Suppressor macrophage treated with lipopolysaccharide for 4 hours (primary cell): ENCODE data around the gene RSAD2.
"Not testable (repeated sequence)": the region's sequence is repeated elsewhere in the genome, so short reads cannot be mapped to it uniquely, and the experiment has no call there.

ENCODE experiments used
- DNase-seq: peaks from one replicate; pipeline ENCODE4 v3.0.0-alpha.2; 2020

RSAD2 gene

GRCh38 chr2:6864923-6865345 lies 12.6 kb upstream of the RSAD2 start:
- no peak for DNase-seq

GRCh38 chr2:6865346-6866274 lies 12.0 kb upstream of the RSAD2 start, which contains the start of gene CMPK2:
CMPK2 (minus strand) TSS chr2:6865907; CDS start chr2:6865696, 211 bp downstream.
- DNase-seq = peak; percentile 98

DNA sequence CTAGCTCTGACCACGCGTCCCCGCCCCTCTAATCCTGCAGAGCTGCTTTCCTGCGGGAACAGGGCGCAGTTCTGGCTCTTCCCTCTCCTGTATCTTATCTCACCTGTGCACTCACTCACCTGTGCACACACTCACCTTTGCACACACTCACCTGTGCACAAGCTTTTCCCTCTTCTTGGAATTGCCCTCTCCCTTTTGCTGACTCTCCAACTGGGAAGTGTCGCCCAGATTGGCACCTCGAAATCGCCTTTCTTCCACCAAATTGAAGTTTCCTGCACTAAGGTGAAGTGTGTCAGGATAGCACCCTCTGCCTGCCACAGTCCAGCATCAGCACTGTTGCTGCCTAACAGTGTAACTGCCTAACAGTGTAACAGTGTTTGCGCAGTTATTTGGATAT lies 11.3 kb upstream of the RSAD2 start:
- DNase-seq = peak; percentile 48

DNA sequence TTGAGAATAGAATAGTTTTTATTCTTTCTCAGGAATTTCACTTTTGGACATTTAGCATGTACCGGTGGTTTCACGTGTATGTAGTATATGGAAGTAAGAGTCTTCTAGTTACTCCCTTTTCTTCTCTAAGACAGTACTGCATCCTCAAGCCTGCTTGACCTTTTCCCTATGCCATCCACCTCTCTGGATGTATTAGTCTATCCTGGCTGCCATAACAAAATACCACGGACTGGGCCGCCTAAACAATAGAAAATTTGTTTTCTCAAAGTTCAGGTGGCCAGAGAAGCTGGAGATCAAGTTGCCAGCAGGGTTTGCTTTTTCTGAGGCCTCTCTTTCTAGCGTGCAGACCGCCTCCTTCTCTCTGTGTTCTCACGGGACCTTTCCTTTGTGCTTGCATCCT lies 10.6 kb upstream of the RSAD2 start:
- no peak for DNase-seq

DNA sequence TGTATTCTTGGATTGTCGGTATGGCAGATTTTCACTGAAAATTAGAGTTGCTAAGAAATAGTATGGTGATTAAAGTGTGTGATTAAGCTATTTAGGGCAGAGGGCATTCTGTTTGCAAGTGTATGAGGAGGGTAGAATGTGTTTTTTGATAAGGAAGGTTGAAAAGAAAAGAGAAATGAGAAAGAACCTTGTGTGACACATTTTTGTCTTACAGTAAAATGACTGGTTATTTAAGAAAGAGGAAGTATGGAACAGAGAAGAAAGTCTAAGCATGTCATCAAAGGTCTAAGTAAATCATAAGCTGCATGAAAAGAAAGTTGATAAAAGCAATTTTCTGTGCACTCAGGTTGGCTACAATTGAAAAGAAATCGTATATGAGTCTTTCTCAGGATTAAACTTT lies 5.2 kb upstream of the RSAD2 start:
- DNase-seq = peak; percentile 70

DNA sequence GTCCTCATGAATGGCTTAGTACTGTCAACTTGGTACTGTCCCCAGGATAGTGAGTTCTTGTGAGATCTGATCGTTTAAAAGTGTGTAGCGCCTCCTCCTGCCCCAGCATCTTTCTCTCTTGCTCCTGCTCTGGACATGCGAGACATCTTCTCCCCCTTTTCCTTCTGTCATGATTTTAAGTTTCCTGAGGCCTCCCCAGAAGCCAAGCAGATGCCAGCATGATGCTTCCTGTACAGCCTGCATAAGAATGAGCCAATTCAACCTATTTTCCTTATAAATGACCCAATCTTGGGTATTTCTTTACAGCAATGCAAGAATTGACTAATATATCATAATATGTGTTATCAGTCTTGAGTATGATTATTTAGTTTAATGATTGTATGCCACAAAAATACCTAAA lies 3.5 kb upstream of the RSAD2 start:
- DNase-seq = no peak

GRCh38 chr2:6876309-6876708 lies 1.3 kb upstream of the RSAD2 start:
- DNase-seq = peak; percentile 67

DNA sequence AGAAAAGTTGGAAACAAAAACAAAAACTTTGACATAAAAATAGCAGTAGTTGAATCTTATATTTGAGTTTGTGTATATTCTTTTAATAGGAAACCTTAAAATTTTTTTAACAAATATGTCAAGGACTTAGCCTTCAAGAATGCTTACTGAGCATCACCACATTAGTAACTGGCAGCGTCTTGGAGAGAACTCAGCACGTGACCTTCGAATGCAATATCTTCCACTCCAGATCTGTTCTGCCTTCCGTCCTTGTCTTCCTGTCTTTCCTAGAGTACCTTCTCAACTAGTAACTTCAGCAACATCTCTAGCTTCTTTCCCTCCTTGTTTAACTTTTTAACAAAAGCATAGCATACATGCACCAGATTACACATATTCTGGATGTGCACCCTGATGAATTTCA lies 972 bp downstream of the RSAD2 start:
- DNase-seq = no peak

DNA sequence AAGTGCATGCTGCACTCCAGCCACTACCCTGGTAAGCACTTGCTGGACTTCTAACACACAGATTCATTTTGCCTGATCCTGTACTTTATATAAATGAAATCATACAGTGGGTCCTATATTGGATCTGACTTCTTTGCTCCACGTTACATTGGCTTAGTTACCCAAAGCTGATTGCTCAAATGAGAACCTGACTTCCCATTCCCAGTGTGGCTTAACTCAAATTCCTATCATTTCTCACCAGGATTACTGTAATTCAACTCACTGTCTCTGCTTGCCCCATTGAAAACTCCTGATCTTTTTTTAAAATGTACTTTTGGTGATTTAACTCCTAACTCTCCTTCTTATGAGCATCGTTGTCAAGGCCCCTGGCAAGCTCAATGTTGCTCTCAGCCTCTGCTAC lies 1.4 kb downstream of the RSAD2 start:
- DNase-seq = no peak

- no peak for DNase-seq
These were observed 2.7 kb downstream of the RSAD2 start for GRCh38 chr2:6880200-6880733.

- no peak for DNase-seq
These were observed 3.5 kb downstream of the RSAD2 start for GRCh38 chr2:6881046-6881445.

DNA sequence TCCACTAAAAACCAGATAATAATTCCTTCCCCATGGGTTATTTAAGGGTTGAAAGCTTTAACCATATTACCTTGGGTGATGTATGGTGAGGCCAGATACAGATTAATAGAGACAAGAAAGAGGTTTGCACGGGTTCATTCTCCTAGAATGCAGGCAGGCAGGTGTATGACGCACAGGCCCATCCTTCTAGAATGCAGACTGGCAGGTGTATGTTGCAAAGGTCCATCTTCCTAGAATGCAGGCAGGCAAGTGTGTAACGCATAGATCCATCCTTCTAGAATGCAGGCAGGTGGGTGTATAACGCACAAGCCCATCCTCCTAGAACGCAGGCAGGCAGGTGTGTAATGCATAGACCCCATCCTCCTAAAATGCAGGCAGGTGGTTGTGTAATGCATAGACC lies 3.9 kb downstream of the RSAD2 start:
- DNase-seq = no peak

DNA sequence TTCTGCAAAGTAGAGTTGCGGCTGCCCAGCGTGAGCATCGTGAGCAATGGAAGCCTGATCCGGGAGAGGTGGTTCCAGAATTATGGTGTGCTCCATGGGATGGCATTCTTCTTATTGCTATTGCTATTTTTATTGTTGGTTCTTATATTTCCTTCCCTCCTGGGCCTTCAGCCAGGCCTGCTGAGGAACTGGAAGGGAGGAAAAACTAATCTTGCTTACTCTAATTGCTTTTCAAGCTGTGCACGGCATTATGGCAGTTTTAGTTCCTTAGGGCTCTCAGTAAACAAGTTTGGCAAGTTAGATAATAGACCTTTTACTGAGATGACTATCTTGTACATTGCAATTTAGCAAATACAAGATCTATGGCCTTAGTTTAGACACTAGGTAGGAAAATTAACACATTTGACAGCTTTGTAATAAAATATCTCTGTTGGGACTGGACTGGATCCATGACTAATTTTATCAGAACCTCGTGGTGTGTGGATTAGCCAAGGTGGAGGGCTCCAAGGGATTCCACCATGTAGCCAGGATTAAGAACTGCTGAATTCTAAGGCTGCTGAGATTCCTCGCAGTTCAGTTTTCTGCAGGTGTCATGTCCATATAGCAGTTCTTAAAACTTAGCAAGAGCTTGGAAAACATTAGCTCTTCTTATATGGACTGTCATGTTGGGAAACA lies 6.0 kb downstream of the RSAD2 start:
- DNase-seq = no peak

DNA sequence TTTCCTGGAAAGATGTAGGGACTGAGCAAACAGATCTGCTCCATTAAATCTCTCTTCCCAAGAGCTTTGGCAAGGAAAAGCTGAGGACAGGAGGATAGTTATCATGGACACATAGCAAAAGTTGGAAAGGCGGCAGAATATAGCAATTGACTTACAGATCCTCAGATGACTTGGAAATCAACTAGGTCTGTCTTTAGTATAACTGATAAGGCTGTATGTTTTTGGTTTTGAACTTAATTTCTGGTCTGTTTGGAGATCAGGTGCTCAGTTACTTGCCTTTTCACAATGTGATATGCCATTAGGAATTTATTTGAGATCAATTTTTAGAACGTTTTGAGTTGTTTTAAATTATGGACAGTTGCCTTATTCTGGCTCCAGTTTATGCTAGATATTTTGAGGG lies 8.0 kb downstream of the RSAD2 start:
- no peak for DNase-seq

DNA sequence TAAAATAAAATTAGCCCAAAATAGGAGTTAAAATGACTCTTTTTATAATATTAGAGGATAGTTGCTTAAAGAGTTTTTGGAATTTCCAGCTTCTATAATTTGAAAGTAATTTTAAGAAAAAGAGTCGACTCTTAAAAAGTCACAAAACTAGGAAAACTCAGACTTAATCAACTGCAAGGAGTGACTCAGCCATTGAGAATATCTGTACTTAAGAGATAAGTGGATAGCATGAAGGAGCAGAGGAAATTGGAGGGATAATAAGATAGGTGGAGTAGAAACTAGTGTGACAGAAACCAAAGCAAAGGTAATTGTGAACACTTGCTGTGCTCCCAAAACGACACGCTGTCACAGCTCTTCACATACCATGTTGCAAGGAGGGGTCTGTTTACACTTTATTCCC lies 8.4 kb downstream of the RSAD2 start:
- DNase-seq = no peak

- no peak for DNase-seq
These were observed 10.2 kb downstream of the RSAD2 start for GRCh38 chr2:6887751-6888192.

DNA sequence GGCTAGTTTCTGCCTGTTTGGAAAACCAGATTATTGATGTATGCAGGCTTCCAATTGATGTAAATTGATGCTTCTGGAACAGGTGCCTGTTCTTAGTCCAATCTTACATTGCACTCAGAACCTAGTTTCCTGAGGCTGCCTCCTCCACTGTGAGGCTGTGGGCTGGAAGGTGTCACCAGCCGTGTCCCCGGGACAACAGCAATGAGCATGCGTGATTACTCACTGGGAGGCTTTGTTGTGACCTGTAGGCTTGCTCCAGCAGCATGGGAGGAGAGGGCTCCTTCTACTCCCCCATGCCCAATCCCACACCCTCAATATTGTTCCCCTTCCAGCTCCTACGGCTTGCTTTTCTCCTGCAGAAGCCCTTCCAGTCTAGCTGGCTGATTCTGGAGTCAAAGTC lies 11.1 kb downstream of the RSAD2 start:
- DNase-seq = no peak

DNA sequence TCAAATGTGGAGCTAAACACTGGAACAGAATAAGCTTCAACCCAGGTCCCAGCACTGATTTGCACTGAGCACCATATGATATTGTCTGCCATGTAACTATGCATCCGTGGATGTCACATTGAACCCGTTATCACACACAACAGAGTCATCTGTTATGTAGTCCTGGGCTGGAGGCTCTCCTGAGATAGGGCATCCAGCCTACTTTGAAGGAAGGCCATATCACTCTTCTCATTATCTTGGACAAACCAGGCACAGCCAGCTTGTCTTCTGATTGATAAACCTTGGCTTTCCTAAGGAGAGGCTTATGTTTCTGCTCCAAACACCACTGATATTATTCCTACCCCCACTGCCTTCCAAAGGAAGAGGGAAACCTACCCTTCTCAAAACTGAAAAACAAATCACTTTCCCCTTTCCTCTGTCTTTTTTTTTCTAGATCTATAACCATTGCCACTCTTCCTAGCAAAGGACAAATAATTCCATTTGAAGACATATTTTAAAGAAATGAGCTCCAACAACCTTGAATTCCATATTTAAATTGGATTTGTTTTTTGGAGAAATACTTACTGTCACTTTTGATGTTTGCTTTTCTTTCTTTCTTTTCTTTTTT lies 16.4 kb downstream of the RSAD2 start:
- no peak for DNase-seq

DNA sequence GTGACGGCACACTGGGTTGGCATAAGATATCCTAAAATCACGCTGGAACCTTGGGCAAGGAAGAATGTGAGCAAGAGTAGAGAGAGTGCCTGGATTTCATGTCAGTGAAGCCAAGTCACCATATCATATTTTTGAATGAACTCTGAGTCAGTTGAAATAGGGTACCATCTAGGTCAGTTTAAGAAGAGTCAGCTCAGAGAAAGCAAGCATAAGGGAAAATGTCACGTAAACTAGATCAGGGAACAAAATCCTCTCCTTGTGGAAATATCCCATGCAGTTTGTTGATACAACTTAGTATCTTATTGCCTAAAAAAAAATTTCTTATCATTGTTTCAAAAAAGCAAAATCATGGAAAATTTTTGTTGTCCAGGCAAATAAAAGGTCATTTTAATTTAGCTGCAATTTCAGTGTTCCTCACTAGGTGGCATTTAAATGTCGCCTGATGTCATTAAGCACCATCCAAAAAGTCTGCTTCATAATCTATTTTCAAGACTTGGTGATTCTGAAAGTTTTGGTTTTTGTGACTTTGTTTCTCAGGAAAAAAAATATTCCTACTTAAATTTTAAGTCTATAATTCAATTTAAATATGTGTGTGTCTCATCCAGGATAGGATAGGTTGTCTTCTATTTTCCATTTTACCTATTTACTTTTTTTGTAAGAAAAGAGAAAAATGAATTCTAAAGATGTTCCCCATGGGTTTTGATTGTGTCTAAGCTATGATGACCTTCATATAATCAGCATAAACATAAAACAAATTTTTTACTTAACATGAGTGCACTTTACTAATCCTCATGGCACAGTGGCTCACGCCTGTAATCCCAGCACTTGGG lies 19.6 kb downstream of the RSAD2 start:
- peak; percentile 48 for DNase-seq

DNA sequence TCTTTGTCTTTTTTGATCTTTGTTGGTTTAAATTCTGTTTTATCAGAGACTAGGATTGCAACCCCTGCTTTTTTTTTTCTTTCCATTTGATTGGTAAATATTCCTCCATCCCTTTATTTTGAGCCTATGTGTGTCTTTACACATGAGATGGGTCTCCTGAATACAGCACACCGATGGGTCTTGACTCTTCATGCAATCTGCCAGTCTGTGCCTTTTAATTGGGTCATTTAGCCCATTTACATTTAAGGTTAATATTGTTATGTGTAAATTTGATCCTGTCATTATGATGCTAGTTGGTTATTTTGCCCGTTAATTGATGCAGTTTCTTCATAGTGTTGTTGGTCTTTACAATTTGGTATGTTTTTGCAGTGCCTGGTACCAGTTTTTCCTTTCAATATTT lies 25.0 kb downstream of the RSAD2 start:
- DNase-seq = not testable (repeated sequence)

GRCh38 chr2:6905668-6906067 lies 28.1 kb downstream of the RSAD2 start:
- no peak for DNase-seq

DNA sequence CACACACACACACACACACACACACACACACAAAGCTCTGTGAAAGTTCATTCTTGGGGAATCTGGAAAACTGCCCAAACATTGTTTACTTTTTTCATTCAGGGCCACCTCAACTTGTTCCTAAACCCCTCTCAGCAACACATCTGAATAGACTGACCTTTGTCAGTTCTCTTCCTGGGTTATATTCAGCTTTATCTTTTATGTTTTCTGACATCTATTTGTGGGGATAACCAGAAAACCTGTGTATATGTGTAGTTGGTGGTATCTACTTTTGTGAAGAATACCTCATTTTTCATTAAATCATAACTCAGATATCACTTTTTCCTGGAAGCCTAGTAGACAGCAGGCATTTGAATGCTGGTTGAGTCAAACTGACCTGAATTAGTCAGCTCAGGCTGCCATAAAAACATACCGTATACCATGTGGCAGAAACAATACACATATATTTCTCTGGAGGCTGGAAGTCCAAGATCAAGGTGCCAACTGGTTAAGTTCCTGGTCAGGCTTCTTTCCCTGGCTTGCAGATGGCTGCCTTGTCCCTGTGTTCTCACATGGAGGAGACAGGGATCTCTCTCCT lies 28.7 kb downstream of the RSAD2 start:
- DNase-seq = no peak
